Astrocyte of the cerebellum (primary cell): ENCODE results near the gene KHNYN.

Source experiments
- DNase-seq: peaks from one replicate; pipeline ENCODE4 v3.0.0-alpha.2; 2011; ENCODE audit warnings: low read depth
- H3K4me3 ChIP-seq: 2 replicates; pipeline ENCODE4 v1.5.1; 2011; ENCODE audit warnings: mild to moderate bottlenecking, low read depth, low read length, moderate library complexity
- in situ Hi-C: cut with HindIII; loops from 2 replicates; pipeline ENCODE4 v1.10.0; 2017; ENCODE audit warnings: low sequenced_read_pairs
- TF ChIP-seq, protein P1 (sequence below): IDR thresholded peaks from 2 replicates; pipeline ENCODE4 v1.5.1; 2012; ENCODE audit warnings: low read length, low read depth, moderate library complexity, mild to moderate bottlenecking; ENCODE audit errors: missing control alignments

The KHNYN gene

DNA sequence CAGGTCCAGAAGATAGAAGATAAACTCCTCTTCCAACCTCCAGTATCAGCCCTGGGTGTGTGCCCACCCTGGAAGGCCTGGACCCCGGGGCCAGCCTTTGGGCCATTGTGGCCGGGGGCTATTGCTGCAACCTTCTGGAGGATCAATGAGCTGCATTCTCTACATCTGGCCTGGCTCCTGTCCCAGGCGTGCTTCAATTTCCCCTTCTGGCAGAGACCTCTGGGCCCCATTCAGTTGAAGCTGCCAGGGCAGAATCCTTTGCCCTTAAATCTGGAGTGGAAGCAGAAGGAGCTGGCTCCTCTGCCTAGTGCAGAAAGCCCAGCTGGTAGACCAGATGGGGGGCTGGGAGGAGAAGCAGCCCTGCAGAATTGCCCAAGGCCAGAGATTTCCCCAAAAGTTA, 21.0 kb upstream of the KHNYN start:
- H3K4me3 ChIP-seq: no peak overlapping the region
- in situ Hi-C loops: no loop called here
- DNase-seq: no peak
- TF ChIP-seq, protein P1, sequence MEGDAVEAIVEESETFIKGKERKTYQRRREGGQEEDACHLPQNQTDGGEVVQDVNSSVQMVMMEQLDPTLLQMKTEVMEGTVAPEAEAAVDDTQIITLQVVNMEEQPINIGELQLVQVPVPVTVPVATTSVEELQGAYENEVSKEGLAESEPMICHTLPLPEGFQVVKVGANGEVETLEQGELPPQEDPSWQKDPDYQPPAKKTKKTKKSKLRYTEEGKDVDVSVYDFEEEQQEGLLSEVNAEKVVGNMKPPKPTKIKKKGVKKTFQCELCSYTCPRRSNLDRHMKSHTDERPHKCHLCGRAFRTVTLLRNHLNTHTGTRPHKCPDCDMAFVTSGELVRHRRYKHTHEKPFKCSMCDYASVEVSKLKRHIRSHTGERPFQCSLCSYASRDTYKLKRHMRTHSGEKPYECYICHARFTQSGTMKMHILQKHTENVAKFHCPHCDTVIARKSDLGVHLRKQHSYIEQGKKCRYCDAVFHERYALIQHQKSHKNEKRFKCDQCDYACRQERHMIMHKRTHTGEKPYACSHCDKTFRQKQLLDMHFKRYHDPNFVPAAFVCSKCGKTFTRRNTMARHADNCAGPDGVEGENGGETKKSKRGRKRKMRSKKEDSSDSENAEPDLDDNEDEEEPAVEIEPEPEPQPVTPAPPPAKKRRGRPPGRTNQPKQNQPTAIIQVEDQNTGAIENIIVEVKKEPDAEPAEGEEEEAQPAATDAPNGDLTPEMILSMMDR: no peak

DNA sequence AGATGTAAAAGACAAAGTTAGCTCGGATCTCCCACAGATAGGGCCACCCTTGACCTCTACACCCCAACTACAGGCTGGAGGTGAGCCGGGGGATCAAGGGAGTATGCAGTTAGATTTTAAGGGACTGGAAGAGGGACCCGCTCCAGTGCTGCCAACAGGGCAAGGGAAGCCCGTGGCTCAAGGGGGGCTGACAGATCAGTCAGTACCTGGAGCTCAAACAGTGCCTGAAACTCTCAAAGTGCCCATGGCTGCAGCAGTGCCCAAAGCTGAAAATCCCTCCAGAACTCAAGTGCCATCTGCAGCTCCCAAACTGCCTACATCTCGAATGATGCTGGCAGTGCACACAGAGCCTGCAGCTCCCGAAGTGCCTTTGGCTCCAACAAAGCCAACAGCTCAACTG, 20.6 kb upstream of the KHNYN start:
- no peak overlapping the region for H3K4me3 ChIP-seq
- no peak for DNase-seq
- in situ Hi-C loops: no loop called here
- TF ChIP-seq, protein P1: no peak

DNA sequence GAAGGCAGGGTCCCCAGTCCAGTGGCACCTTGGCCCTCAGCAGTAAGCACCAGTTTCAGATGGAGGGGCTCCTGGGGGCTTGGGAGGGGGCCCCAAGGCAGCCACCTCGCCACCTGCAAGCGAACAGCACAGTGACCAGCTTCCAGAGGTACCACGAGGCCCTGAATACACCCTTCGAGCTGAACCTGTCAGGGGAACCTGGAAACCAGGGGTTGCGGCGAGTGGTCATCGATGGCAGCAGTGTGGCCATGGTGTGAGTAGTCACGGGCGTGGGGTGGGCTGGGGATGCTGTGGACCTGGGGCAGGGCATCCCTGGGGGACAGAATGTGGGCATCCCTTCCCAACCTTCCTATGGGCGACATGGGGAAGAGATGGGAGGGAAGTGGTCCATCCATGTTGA, 19.8 kb upstream of the KHNYN start:
- in situ Hi-C loops: no loop called here
- DNase-seq: no peak
- H3K4me3 ChIP-seq: no peak overlapping the region
- TF ChIP-seq, protein P1: no peak

DNA sequence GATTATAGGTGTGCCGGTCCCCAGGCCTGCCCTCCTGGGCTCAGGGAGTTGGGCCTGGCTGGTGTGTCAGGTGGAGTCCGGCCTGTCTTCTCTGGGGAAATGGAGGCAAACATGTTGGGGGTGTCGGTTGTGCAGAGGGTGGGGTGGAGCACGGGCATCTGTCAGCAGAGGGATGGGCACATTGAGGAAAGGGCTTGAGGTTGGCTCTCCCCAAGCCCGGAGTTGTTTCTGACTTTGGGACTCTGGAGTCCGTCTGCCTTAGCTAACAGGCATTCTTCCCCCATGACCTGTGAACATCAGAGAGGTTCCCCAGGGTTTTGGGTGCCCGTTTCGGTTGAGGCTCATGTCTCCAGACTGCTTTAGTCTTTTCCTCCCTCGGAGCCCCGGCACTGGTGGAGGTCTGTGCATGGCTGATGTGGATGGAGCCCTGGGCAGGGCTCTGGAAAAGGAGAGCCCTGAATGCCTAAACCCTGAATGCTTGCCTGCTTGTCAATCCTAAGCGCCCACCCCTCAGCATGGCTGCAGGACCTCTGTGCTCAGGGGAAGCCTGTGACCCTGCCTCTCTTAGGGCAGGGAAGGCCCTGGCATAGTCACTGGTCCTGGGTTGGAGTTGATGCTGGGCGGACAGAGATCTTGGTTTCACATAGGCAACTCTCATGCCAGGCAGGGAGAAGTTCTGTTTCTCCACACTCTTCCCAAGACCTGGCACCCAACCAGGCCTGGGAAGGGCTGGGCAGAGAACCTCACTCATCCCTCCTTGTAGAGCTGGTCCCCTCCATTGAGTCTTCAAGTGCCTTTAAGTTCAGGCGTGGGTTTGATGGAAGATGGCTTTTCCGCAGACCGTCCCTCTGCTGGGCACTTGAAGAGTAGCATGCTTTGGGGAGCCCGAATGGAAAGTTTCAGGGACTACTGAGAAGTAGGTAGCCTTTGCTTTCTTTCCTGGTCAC, 18.0 kb upstream of the KHNYN start:
- DNase-seq: peak; percentile 35
- TF ChIP-seq, protein P1: peak; percentile 82
- in situ Hi-C loops: no loop called here

DNA sequence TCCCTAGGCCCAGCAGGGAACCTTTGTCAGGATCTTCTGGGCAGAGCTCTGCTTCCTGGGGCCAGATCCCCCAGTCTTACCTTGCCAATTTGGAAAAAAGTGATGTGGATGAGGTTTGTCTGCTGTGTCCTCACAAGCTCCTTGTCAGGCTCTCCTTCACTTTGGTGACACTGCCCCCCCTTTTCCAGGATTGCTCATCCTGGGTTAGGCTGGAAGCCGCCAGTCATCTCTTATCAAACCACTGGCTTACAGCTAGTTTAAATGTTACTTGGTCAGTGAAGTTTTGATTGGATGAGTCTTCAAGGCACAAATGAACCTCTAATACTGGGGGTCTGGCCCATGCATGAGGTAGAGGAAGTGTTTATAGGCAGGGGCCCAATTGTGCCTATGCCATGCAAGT, 15.7 kb upstream of the KHNYN start:
- in situ Hi-C loops: no loop called here
- TF ChIP-seq, protein P1: no peak
- DNase-seq: no peak
- H3K4me3 ChIP-seq: no peak overlapping the region

More for the DNA sequence above, 18.0 kb upstream of the KHNYN start:
- H3K4me3 ChIP-seq: no peak overlapping the region

DNA sequence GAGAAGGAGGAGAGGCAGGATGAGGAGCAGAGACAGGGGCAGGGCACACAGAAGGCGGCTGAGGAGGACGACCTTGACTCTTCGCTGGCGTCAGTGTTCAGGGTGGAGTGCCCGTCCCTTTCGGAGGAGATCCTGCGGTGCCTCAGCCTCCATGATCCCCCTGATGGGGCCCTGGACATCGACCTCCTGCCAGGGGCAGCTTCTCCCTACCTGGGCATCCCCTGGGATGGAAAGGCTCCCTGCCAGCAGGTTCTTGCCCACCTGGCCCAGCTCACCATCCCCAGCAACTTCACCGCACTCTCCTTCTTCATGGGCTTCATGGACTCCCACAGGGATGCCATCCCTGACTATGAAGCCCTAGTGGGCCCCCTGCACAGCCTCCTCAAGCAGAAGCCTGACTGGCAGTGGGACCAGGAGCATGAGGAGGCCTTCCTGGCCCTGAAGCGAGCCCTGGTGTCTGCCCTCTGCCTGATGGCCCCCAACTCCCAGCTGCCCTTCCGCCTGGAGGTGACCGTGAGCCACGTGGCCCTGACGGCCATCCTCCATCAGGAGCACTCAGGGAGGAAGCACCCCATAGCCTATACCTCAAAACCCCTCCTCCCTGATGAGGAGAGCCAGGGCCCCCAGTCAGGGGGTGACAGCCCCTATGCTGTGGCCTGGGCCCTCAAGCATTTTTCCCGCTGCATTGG, 14.9 kb upstream of the KHNYN start:
- TF ChIP-seq, protein P1: no peak
- no peak overlapping the region for H3K4me3 ChIP-seq
- in situ Hi-C loops: loop anchor here (5.0 kb wide), 1 partner anchor 48 kb away; the partner anchor contains the start of gene NFATC4
- no peak for DNase-seq
